Stomach (tissue), 4 donors: ENCODE data around the gene NIPAL1.

ENCODE experiments used
- EP300 ChIP-seq: sonication (generic); formaldehyde crosslinking; IDR thresholded peaks from one replicate; pipeline ENCODE4 v1.6.1; 2017; ENCODE audit warnings: antibody characterized with exemption
- POLR2AphosphoS5 ChIP-seq, 3 donors: sonication (generic); formaldehyde crosslinking; IDR thresholded peaks; one replicate each; pipeline ENCODE4 v1.6.1; 2016; ENCODE audit warnings: antibody characterized with exemption in 3 of 3
- TF ChIP-seq, protein P1 (sequence below), 7 experiments: fragments of 450-650 bp in 4 of 7; fragments of 200-600 bp in 3 of 7; sonication (generic) in 3 of 7; IDR thresholded peaks; one replicate each; pipeline ENCODE4 v1.5.1; 2016 to 2019; ENCODE audit warnings: antibody characterized with exemption in 7 of 7, control low read depth in 2 of 7, mild to moderate bottlenecking in 1 of 7

GRCh38 chr4:48067536-48067935, 51.0 kb downstream of the NIPAL1 start:
- no peak for TF ChIP-seq POLR2AphosphoS5 (IDR thresholded peaks at IDR 0.05)
- TF ChIP-seq, protein P1, sequence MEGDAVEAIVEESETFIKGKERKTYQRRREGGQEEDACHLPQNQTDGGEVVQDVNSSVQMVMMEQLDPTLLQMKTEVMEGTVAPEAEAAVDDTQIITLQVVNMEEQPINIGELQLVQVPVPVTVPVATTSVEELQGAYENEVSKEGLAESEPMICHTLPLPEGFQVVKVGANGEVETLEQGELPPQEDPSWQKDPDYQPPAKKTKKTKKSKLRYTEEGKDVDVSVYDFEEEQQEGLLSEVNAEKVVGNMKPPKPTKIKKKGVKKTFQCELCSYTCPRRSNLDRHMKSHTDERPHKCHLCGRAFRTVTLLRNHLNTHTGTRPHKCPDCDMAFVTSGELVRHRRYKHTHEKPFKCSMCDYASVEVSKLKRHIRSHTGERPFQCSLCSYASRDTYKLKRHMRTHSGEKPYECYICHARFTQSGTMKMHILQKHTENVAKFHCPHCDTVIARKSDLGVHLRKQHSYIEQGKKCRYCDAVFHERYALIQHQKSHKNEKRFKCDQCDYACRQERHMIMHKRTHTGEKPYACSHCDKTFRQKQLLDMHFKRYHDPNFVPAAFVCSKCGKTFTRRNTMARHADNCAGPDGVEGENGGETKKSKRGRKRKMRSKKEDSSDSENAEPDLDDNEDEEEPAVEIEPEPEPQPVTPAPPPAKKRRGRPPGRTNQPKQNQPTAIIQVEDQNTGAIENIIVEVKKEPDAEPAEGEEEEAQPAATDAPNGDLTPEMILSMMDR (IDR thresholded peaks at IDR 0.05): no peak
- no peak for TF ChIP-seq EP300
